Tibial nerve (tissue), 3 donors: Measurements from ENCODE around the gene GRHPR.

Source experiments
- CTCF ChIP-seq, 5 experiments: fragments of 200-600 bp in 3 of 5; fragments of 450-650 bp in 2 of 5; sonication (generic) in 3 of 5; IDR thresholded peaks; one replicate each; pipeline ENCODE4 v1.5.1; 2016 to 2019; ENCODE audit warnings: antibody characterized with exemption in 5 of 5, mild to moderate bottlenecking in 3 of 5, moderate library complexity in 2 of 5
- POLR2A ChIP-seq, 2 donors: fragments of 450-650 bp; IDR thresholded peaks; one replicate each; pipeline ENCODE4 v1.6.1; 2017; ENCODE audit warnings: antibody characterized with exemption in 2 of 2, mild to moderate bottlenecking in 2 of 2, moderate library complexity in 2 of 2

- TF ChIP-seq CTCF (IDR thresholded peaks at IDR 0.05) (no peak), POLR2A (IDR thresholded peaks at IDR 0.05) (no peak)
Observed at GRCh38 chr9:37424686-37425297, 2.3 kb downstream of the GRHPR start.
